AG09309 (cell line): ENCODE data around the gene SS18L1.

Experiments used
- DNase-seq: peaks from one replicate; pipeline ENCODE4 v3.0.0-alpha.2; 2010; ENCODE audit warnings: low read depth
- H3K4me3 ChIP-seq: 2 replicates; pipeline ENCODE4 v1.5.1; 2011; ENCODE audit warnings: mild to moderate bottlenecking, low read depth, low read length, moderate library complexity; ENCODE audit not compliant: control insufficient read depth
- TF ChIP-seq, protein P1 (sequence below): IDR thresholded peaks from 2 replicates; pipeline ENCODE4 v1.5.1; 2011; ENCODE audit warnings: mild to moderate bottlenecking, low read depth, low read length, inconsistent platforms; ENCODE audit not compliant: insufficient read depth, control insufficient read depth; ENCODE audit errors: missing control alignments

The SS18L1 gene

DNA sequence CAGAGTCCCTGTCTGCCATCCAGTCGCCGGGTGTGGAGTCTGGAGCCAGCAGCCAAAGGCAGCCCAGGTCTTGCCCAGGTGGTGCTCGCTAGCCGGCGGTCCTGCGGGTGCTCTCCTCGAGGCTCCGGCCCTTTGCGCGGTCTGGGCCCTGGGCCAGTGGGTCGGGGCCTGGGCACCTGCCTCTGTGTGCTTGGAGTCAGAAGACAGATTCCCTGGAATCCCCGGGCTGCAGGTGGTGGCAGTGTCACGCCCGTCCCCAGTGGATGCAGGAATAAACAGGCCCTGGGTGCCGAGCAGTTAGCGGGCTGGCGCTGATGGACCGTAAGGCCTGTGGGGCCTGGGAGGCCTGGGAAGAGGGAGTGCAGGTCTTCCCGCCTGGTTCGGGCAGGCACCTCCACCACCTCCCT lies 5.3 kb downstream of the SS18L1 start:
- DNase-seq: no peak
- H3K4me3 ChIP-seq: no peak overlapping the region
- TF ChIP-seq, protein P1, sequence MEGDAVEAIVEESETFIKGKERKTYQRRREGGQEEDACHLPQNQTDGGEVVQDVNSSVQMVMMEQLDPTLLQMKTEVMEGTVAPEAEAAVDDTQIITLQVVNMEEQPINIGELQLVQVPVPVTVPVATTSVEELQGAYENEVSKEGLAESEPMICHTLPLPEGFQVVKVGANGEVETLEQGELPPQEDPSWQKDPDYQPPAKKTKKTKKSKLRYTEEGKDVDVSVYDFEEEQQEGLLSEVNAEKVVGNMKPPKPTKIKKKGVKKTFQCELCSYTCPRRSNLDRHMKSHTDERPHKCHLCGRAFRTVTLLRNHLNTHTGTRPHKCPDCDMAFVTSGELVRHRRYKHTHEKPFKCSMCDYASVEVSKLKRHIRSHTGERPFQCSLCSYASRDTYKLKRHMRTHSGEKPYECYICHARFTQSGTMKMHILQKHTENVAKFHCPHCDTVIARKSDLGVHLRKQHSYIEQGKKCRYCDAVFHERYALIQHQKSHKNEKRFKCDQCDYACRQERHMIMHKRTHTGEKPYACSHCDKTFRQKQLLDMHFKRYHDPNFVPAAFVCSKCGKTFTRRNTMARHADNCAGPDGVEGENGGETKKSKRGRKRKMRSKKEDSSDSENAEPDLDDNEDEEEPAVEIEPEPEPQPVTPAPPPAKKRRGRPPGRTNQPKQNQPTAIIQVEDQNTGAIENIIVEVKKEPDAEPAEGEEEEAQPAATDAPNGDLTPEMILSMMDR: no peak

DNA sequence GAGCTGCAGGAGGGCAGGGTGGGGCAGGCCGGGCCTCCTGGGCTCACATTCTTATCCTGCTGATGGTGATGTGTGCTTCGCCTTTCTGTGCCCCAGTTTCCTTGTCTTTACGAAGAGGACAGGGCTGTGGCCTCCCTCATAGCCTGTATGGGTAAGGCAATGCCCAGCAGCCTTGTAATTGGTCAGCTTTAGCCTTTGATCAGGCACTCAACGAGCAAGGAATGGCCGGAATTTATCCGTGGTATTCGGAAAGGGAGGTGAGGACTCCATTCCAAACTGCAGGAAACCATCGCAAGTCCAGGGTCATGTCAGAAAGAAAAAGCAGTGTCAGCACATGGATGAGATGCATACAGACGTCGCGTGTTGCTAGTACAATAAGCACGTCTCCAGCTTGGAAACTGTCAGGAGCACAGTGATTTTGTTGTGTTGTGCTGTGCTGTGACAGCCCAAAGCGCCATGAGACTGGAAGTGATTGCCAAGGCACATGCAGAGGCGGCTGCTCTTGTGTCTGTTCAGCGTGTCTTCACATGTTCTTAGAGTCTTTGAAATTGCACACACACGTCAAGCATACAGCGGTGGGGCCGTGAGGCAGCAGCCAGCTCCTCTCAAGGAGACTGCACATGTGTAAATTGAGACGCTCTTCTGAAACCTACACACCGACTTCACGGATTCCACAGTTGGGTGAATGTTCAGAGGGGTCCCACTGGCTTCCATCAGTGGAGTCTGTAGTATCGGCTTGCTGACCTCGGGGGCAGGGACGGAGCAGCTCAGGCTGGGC lies 6.2 kb downstream of the SS18L1 start:
- H3K4me3 ChIP-seq: no peak overlapping the region
- TF ChIP-seq, protein P1: no peak
- no peak for DNase-seq

DNA sequence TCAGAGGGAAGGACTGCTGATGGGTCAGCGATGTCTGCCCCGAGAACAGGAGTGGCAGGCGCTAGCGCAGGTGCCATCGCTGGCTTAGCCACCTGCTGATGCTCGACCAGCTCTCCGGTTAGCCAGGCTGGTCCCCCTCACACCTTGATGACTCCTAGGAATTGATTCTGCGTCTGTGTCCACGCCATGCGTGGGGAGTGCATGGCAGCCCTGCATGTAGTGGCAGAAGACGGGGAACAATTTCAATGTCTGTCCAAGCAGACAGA lies 6.7 kb downstream of the SS18L1 start:
- TF ChIP-seq, protein P1: no peak
- H3K4me3 ChIP-seq: no peak overlapping the region
- DNase-seq: no peak

DNA sequence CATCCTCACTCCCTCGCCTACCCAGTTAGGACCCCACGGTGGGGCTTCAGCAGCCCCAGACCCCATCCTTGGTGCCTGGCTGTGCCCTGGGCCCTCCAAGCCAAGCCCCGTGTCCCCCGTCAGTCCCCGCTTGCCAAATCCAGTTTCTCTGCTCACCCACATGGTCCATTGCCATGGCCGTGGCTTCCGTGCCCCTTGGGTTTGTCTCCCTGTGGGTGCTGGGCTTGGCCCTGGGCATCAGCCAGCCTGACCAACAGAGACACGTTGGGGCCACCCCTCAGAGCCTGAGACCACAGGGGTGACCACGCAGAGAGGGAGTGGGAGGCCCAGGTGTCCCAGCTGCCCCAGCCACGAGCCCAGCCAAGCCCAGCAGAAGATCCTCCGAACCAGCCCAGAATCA lies 7.7 kb downstream of the SS18L1 start:
- no peak for DNase-seq
- TF ChIP-seq, protein P1: no peak
- H3K4me3 ChIP-seq: no peak overlapping the region

DNA sequence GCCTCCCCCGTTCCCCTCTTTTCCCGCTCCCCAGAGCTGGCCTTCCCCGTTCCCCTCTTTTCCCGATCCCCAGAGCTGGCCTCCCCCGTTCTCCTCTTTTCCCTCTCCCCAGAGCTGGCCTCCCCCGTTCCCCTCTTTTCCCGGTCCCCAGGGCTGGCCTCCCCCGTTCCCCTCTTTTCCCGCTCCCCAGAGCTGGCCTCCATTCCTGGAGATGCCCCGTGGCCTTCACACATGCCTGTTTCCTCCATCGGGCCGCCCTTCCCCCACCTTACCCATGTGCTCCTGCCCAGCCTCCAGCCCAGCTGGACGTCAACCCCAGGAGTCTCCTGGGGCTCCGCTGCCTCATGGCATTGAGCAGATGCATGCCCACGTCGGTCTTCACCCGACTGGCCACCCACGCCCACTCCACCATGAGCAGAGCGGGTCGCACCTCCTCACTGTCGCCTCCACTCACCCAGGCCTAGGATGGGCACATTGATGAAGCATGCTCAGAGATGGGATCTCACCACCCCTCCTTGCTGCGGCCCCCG lies 8.3 kb downstream of the SS18L1 start:
- DNase-seq: no peak
- TF ChIP-seq, protein P1: no peak
- H3K4me3 ChIP-seq: no peak overlapping the region

DNA sequence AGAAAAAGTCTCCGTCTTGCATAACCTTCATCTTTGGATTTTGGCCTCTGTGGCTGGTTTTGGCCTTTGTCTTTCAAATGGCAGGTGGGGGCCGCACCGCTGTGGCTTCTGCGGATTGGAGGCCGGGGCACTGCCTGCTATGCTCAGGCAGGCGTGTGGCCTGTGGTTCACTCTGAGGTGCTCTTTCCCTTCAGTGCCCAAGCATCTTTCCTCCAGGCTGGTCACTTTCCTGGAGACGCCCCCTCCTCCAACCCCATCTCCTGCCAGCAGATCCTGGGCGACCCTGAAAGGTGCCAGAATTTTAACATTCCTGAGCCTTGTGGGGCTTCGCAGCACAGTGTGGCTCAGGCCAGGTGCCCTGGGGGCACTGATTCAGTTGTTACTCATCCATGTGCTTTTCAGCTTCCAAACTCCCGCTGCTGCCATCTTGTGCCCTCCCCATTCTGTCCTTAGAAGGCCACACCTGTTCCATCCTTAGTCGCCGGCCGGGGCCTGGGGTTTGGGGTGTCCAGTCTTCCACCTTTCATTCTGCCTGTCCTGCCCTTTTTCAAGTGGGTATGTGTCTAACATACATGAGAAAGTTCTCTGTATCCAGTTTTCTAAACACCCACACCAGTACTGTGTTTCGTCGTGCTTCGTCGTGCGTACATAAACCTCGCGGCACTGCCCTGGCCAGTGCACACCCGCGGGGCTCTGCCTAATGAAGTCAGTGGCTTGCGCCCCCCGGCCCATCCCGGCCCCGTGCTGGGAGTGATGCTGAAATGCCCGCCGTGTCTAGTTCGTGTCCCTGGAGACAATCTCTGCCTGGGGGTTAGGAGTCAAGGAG lies 12.1 kb downstream of the SS18L1 start:
- no peak for DNase-seq
- TF ChIP-seq, protein P1: no peak
- H3K4me3 ChIP-seq: no peak overlapping the region
